Measurements from ENCODE around the gene NCOR1.
"Not testable (repeated sequence)": the region's sequence is repeated elsewhere in the genome, so short reads cannot be mapped to it uniquely, and the experiment has no call there.

The NCOR1 gene

GRCh38 chr17:16145319-16145890 lies 69.9 kb downstream of the NCOR1 start:
- not testable (repeated sequence) for DNase-seq (ENCODE audit: low spot score)

GRCh38 chr17:16141685-16142084 lies 73.6 kb downstream of the NCOR1 start:
- DNase-seq (ENCODE audit: low spot score), result no peak

DNA sequence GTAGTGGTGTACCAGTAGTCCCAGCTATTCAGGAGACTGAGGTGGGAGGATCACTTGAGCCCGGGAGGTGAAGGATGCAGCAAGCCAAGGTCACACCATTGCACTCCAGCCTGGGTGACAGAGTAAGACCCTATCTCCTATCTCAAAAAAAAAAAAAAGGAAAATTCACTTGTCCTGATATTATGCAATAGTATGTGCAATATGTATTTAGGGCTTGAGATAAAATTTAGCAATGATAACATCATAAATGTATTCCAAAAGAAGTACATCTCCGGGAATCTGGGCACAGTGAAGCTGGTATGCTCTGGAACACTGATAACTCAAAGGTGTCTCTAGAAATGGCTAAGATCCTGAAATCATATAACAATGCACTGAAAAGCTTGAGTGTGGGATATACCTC lies 74.5 kb downstream of the NCOR1 start:
- no peak for DNase-seq (ENCODE audit: low spot score)

DNA sequence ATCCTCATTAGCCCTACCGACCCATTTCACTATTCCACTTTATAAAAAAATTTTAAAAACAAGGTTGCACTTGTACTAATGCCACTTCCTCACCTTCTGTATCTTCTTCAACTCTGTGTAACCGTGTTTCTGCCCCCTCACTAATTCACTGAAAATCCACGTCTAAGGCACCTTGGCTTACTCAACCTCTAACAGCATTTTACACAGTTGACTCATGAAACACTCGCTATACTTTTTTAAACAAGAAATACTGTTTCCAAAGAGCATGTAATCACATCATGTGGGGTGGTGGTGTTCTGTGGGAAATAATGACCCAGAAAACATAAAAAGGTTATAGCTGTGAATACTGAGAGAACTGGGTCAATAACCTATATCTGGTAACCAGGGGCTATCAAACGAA lies 79.9 kb downstream of the NCOR1 start:
- no peak for DNase-seq (ENCODE audit: low spot score)

GRCh38 chr17:16131593-16131992 lies 83.7 kb downstream of the NCOR1 start:
- no peak for DNase-seq (ENCODE audit: low spot score)

DNA sequence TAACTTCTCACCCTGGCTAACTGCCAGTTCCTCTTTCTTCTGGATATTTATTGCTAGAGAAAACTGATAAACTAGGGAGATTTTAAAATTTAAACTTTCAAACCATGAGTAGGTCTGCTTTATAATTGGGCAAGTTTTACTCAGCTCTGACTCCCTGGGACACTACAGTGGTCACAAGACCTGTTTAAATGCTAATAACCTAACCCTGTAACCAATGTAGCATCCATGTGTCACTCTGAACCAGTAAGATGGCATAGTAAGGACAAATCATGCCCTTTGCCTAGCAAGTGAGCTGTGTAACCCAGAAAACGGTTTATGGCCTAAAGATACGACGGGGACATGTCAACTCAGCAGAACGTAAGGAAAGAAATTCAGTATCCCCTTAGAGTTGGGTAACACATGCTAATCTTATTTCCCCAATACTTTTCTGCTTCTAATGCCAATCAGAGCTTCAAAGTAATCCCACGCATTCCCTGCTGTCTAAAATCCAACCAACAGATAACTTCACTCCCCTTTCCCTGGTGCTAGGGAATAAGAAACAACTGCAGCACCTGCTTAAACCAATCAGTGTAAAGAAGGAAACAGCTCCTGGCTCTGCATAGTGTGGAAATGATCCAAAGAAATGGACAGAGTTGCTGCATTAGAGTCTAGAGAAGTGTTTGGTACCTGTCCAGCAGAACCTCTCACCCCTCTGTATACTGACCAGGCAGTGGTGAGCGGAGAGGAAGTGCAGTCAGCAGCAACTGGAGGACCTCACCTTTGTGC lies 85.7 kb downstream of the NCOR1 start:
- DNase-seq (ENCODE audit: low spot score), result no peak

- no peak for DNase-seq (ENCODE audit: low spot score)
These were observed 91.8 kb downstream of the NCOR1 start for GRCh38 chr17:16123531-16123930.

DNA sequence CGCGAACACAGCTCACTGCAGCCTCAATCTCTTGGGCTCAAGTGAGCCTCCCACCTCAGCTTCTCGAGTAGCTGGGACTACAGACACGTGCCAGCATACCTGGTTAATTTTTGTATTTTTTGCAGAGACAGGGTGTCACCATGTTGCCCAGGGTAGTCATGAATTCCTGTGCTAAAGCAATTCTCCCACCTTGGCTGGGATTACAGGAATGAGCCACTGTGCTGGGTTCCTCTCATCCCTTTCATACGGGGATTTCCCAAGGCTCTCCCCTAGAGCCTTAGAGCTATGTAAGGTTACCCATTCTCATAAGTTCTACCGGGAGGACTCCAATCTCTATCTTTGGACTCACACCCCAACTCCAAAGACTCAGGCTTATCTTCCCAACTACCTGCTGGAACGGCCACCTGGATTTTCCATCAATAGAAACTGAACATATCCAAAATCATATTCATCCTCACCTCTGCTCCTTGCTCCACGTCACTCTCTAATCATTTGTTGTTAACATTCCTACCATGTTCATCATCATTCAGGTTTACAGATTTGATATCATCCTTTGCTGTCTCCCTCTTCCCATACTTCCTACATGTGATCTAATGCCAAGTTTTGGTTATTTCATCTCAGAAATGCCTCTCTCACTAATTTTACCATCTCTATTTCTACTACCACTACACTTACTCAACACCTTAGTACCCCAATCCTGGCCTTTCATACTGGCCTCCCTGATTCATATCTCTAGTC lies 92.5 kb downstream of the NCOR1 start:
- no peak for DNase-seq (ENCODE audit: low spot score)

GRCh38 chr17:16121915-16122314 lies 93.4 kb downstream of the NCOR1 start:
- DNase-seq (ENCODE audit: low spot score), result no peak

DNA sequence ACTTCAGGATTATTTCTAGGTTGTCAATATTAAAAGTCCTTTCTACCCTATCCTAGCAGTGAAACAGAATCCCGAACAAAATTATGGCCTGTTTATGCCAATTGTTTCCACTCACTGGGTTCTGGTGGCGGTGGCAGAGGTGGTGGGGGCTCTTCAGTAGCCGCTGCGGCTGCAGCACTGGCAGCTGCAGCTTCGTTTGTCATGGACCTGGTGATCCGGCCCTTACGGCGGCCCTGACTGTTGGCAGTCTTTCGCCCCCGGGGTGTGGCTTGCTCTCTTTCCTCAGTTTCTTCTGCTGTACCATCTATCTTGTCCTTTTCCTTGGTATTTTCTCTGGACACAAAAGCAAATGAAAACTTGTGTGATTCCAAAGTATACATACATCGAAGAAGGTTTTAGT lies 94.4 kb downstream of the NCOR1 start:
- no peak for DNase-seq (ENCODE audit: low spot score)

DNA sequence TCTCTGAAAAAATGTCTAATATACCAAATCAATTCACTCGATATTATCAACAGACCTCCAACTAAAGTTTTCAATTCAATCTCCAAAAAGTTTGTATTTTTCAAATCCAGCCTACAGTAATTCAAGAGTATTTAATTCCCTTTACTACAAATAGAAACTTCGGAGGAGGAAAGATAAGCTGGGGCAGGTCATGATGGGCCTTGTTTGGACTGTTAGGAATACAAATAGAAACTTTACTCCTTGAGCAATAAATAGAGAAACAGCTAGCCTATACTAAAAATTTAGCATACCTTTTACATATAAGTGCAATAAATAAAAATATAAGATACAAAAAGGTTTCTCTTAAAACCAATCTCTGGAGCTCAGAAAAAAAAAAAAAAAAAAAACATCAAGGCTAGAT lies 98.2 kb downstream of the NCOR1 start:
- no peak for DNase-seq (ENCODE audit: low spot score)

GRCh38 chr17:16115077-16115698 lies 100.1 kb downstream of the NCOR1 start:
- DNase-seq (ENCODE audit: low spot score), result not testable (repeated sequence)

- no peak for DNase-seq (ENCODE audit: low spot score)
These were observed 106.5 kb downstream of the NCOR1 start for GRCh38 chr17:16108871-16109270.

DNA sequence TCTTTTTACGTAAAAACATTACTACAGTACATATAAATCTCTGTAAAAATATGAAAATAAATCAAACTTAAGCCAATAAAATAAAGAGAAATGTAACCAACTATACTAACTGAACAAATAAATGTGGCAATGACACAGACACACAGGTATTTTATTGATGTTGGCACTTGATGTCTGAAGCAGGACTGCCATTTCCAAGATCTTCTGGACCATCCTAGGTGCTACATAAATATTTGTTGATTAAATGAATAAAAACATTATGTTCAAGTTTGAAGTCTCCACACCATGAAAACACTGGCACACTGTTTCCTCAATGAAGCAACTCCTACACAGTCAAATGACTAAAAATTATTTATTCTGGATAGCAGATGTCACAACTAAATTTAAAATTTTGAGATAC lies 106.9 kb downstream of the NCOR1 start:
- DNase-seq (ENCODE audit: low spot score), result no peak

DNA sequence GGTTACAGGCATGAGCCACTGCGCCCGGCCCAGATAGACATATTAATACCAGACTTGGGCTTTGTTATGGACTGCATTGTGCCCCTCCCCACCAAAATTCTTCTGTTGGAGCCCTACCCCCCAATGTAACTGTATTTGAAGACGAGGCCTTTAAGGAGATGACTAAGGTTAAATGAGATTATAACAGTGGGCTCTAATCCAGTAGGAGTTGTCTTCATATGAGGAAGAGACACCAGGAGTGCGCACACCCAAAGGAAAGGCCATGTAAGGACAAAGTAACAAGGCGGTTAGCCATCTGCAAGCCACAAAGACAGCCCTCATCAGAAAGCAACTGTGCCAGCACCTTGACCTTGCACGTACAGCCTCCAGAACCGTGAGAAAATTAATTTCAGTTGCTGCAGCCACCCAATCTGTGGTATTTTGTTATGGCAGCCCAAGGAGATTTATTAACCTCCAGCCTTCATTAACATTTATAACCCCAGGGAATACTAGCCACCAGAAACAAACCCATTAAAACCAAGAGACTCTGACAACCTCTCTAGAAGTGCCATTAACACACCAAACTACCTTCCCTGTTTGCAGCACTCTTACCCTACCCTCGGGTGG lies 108.1 kb downstream of the NCOR1 start:
- no peak for DNase-seq (ENCODE audit: low spot score)

DNA sequence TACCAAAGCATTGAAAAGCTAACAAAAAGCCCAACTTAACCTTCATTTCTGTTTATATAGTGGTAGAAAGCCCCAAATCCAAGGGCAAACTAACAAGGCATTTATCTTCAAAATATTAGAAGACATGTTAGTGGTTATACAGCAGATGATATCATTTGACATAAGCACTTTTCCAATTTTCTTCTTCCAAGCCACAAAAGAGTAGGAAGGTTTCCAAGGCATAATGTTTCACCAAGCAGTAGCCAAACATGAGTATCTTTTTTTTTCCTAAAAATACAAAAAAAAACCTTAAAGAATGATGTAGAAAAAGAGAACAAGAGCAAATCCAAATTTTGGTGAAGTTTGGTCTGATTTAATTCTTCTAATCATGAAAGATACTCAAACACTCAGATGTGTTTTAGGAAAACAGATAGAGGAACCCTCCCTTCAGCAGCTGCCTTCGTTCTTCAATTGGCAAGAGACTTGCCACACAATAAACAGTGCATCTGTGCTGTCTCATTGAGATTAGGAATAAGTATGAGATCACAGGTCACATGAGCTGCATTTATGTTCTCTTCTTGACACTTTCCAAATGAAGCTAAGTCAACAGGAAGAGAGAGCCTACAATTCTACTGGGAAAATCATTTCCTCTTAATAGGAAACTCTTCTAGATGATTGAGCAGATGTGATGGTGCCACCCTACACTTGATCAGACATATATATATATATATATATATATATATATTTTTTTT lies 109.0 kb downstream of the NCOR1 start:
- DNase-seq (ENCODE audit: low spot score), result no peak

DNA sequence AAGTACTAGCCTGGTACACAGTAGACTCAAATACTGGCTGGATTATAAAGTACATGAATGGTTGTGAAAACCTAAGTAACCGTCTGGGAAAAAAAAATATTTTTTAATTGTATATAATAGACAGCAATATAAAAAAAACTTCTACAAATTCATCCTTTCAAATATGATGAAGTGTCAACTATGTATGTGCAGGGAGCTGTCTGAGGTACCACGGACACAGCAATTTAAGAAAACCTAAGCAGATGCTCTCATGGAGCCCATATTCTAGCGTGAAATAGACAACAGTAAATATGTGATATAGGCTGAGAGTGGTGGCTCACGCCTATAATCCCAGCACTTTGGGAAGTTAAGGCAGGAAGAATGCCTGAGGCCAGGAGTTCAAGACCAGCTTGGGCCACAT lies 111.1 kb downstream of the NCOR1 start:
- DNase-seq (ENCODE audit: low spot score), result no peak

DNA sequence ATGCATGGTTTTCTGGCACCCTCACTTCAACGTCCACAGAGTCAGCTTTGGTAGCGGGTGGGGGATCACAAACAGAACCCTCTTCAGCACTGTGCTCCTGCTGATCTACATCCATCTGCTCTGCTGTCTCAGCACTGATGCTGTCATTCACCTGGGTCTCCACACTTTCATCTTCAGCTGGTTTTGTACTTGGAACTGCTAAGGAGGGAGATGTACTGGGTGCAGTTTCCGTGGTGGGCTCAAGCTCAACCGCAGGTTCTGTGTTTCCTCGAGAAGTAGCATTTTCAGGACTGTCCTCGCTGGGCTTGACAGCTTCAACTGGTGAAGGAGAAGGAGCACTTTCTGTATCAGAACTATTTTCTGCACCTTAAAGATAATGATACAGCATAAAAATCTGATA lies 113.9 kb downstream of the NCOR1 start:
- DNase-seq (ENCODE audit: low spot score), result no peak

DNA sequence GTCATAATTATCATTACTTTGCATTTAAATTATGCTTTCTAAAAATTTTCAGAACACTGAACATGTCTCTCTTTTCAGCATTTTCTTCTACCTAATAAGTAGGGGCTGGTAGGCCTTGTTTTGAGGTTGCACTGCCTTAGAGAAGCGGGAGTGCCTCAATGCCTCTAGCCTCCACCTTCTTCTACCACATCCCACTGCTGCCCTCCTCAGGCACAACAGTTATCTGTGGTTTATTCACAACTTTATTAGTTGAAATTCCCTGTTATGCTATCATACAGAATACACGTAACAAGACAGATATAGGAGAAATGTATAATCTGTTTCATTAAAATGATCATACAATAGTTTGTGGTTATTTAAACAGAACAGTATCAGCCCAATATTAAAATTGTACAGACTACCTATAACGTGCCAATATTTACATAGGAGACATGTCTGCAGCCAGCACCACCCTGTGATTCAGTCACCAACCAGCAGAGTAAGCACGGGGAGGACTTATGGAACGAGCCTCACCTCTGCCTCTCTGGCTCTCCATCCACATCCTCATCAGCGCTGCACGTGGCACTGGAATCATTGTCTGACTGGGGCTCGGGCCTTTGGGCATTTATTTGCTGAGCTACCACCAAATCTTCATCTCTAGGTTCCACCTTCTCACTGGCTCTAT lies 114.5 kb downstream of the NCOR1 start:
- DNase-seq (ENCODE audit: low spot score), result no peak

DNA sequence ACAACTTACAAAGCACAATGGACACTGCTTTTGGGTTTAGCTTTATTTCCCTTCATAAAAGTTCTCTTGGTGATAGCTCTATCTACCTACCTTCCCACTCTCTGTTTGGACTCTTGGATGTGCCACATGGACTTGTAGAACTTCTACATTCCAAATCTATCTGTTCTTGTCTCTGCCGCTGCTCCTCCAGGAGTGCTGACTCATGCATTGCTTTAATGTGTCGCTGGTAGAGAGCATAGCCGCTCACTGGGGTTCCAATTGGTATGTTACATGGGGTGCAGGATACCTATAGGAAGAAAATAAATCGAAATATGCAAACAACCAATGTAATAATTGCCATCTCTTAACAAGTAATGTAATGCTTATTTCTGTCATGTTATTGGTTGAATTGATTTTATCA lies 123.6 kb downstream of the NCOR1 start:
- DNase-seq (ENCODE audit: low spot score), result no peak

GRCh38 chr17:16086957-16087356 lies 128.4 kb downstream of the NCOR1 start:
- no peak for DNase-seq (ENCODE audit: low spot score)
